ENCODE measurements around the gene VAX1. TPM values are rescaled to one million over a fixed set of nuclear protein-coding genes. Genes with fewer than 3 reads are reported as not detected.

The VAX1 gene
- total RNA-seq, 4 donors from 2014 or later = not detected

DNA sequence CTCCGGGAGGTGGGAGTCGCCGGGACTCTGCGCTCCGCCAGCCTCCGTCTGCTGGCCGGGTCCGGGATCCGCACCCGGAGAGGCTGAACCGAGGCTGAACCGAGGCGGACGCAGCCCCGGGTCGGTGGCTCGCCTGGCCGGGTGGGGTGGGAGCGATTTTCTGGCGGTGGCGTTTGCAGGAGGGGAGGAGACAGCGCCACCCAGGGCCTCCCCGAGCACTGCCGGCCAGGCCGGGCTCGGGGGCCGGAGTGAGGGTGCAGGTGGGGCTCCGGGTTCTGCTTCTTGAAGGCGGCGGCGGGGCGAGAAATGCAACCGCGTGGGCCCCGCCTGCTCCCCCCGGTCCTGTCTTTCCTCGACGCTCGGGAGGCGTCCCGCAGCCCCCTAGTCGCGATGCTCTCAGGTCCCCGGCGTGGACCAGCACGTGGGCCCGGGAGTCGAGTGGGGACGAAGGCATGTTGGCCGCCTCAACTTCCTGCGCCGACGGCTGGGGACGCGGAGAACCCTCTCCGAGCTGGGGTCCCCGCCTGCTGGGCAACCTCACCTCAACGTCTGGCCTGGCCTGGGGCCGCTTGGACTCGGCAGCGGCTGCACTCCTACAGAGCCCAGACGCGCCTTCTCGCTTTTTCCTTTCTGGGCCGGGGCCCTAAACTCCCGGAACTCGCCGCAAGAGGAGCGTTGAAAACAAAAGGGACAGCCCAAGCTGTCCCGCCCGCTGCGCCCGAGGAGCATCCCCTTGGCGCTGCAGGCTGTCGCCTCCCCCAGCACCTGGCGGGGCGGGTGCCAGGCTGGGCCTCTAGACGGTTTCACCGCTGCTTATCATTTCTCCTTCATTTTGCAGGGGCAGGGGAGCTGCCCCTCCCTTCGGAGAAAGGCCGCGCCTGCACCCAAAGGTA, 25.2 kb upstream of the VAX1 start:
- Histone ChIP-seq H3K4me1 (peaks cover 50% of the 10 kb centered on the region), H3K4me3 (peak overlapping the region; percentile 28), H3K9me3 (no peaks in the 10 kb centered on the region), H3K36me3 (no peaks in the 10 kb centered on the region), H3K27ac (no peak overlapping the region), H3K27me3 (peaks cover 100% of the 10 kb centered on the region)
- WGBS = 19% methylated on average over 5 of the region's 82 CpGs
- TF ChIP-seq POLR2AphosphoS5 (IDR thresholded peaks at IDR 0.05) = no peak
- no peak for TF ChIP-seq CTCF (IDR thresholded peaks at IDR 0.05)
- no peak for TF ChIP-seq EP300 (IDR thresholded peaks at IDR 0.05)
- TF ChIP-seq POLR2A (IDR thresholded peaks at IDR 0.05) = no peak
- no peak for DNase-seq (ENCODE audit: low spot score in 2 of 2)

- no peak for DNase-seq (ENCODE audit: low spot score in 2 of 2)
- H3K4me3 ChIP-seq = peak overlapping the region; percentile 28
- H3K27me3 ChIP-seq = peaks cover 100% of the 10 kb centered on the region
- WGBS = 6% methylated on average over 29 of the region's 39 CpGs
- H3K27ac ChIP-seq = no peak overlapping the region
- H3K9me3 ChIP-seq = no peaks in the 10 kb centered on the region
- H3K4me1 ChIP-seq = peaks cover 41% of the 10 kb centered on the region
- TF ChIP-seq POLR2AphosphoS5 (IDR thresholded peaks at IDR 0.05) = no peak
- no peak for TF ChIP-seq POLR2A (IDR thresholded peaks at IDR 0.05)
- TF ChIP-seq CTCF (IDR thresholded peaks at IDR 0.05) = no peak
- TF ChIP-seq EP300 (IDR thresholded peaks at IDR 0.05) = no peak
- no peaks in the 10 kb centered on the region for H3K36me3 ChIP-seq
Observed at GRCh38 chr10:117162093-117163060, 24.3 kb upstream of the VAX1 start.

DNA sequence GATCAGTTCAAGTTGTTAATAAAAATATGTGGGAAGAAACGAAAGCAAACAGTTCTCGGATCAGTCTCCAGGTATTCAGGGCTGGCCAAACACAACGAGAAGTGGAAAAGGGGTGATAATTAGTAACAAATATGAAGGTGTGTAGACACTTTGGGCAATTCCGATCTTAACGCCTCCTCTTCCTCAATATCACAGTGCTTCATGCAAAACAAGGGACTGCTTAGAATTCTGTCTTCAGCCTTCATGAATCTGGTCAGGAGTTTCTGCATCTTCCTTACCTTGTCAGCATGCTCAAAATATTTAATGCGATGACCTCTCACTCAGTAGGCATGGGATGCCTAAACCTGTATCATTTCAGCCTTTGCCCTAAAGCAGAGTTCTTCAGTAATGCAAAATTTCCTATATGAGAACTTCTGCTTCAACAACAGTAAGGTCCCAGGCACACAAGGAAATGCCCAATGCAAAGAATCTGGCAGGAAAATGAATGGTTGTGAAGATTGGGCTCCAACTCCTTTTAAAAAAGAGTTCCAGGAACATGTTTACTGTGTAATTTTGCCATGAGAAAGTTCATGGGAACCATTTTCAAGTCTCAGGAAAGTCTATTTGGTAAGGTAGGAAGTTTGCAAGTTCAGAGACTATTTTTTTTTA, 23.4 kb upstream of the VAX1 start:
- TF ChIP-seq EP300 (IDR thresholded peaks at IDR 0.05) = no peak
- TF ChIP-seq POLR2A (IDR thresholded peaks at IDR 0.05) = no peak
- no peak for TF ChIP-seq POLR2AphosphoS5 (IDR thresholded peaks at IDR 0.05)
- TF ChIP-seq CTCF (IDR thresholded peaks at IDR 0.05) = no peak
- peaks cover 40% of the 10 kb centered on the region for H3K4me1 ChIP-seq
- H3K27ac ChIP-seq = no peak overlapping the region
- H3K27me3 ChIP-seq = peaks cover 100% of the 10 kb centered on the region
- H3K4me3 ChIP-seq = no peak overlapping the region
- no peak for DNase-seq (ENCODE audit: low spot score in 2 of 2)
- no peaks in the 10 kb centered on the region for H3K36me3 ChIP-seq
- H3K9me3 ChIP-seq = no peaks in the 10 kb centered on the region
- WGBS = 11% methylated on average over 6 of the region's 6 CpGs

DNA sequence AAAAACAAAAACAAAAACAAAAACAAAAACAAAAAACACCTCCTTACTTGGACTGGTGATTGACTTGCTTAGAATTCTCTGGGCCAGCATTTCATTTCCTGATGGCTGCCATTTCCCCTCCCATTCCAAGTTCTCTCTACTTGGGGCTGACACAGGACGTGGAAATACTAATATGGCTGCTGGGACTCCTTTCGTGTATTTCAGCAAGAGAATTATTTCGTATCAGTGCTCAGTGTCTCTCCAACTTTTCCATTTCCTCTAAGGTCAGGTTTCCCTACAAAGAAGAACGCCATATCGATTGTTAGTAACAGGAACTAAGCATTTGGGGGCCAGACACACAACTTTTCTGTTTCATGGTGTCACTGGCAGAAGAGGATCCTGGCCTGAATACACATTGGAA, 22.5 kb upstream of the VAX1 start:
- H3K4me1 ChIP-seq = peaks cover 31% of the 10 kb centered on the region
- TF ChIP-seq EP300 (IDR thresholded peaks at IDR 0.05) = no peak
- TF ChIP-seq CTCF (IDR thresholded peaks at IDR 0.05) = no peak
- TF ChIP-seq POLR2A (IDR thresholded peaks at IDR 0.05) = no peak
- no peak for TF ChIP-seq POLR2AphosphoS5 (IDR thresholded peaks at IDR 0.05)
- no peaks in the 10 kb centered on the region for H3K9me3 ChIP-seq
- H3K36me3 ChIP-seq = no peaks in the 10 kb centered on the region
- DNase-seq (ENCODE audit: low spot score in 2 of 2) = no peak
- H3K27ac ChIP-seq = no peak overlapping the region
- whole genome bisulfite sequencing = 18% methylated on average over 5 of the region's 5 CpGs
- peaks cover 100% of the 10 kb centered on the region for H3K27me3 ChIP-seq
- H3K4me3 ChIP-seq = no peak overlapping the region

All from suprapubic skin (tissue), 4 donors.